Keratinocyte (primary cell): ENCODE data around the gene PREB. TPM values are rescaled to one million over a fixed set of nuclear protein-coding genes. Genes with fewer than 3 reads are reported as not detected.

Experiments used
- DNase-seq: peaks from one replicate; pipeline ENCODE4 v3.0.0-alpha.2; 2011; ENCODE audit warnings: low read depth, missing footprints, low spot score
- FAIRE-seq: peaks from 2 replicates; lab custom pipeline; 2011; peaks lifted over from hg19 to GRCh38; lab: Jason Lieb, UNC
- H2AFZ ChIP-seq: 2 replicates; pipeline ENCODE4 v1.6.0; 2012; ENCODE audit warnings: low read length, control low read depth, inconsistent platforms; ENCODE audit not compliant: control insufficient read depth
- H3K27ac ChIP-seq: 2 replicates; pipeline ENCODE4 v1.5.1; 2011; ENCODE audit warnings: low read length; ENCODE audit not compliant: control insufficient read depth, insufficient read depth
- H3K27me3 ChIP-seq: 3 replicates; pipeline ENCODE4 v1.6.0; 2011; ENCODE audit warnings: low read length; ENCODE audit not compliant: control insufficient read depth, insufficient read depth; ENCODE audit errors: extremely low read depth
- H3K36me3 ChIP-seq, 2 experiments: 2 replicates in 1 of 2; 3 replicates in 1 of 2; pipeline ENCODE4 v1.5.1; 2011; ENCODE audit warnings: low read length in 2 of 2, mild to moderate bottlenecking in 1 of 2; ENCODE audit not compliant: control insufficient read depth in 2 of 2, insufficient read depth in 2 of 2; ENCODE audit errors: extremely low read depth in 1 of 2
- H3K4me1 ChIP-seq: 3 replicates; pipeline ENCODE4 v1.5.1; 2011; ENCODE audit warnings: low read length; ENCODE audit not compliant: control insufficient read depth, insufficient read depth; ENCODE audit errors: extremely low read depth
- H3K4me2 ChIP-seq: 3 replicates; pipeline ENCODE4 v1.6.0; 2011; ENCODE audit warnings: low read depth, low read length; ENCODE audit not compliant: control insufficient read depth, insufficient read depth; ENCODE audit errors: extremely low read depth
- H3K4me3 ChIP-seq, 3 experiments: fragments of 200-600 bp in 1 of 3; sonication (generic) in 1 of 3; 2 replicates in 2 of 3; 3 replicates in 1 of 3; pipeline ENCODE4 v1.5.1; 2011 to 2016; ENCODE audit warnings: low read length in 3 of 3, mild to moderate bottlenecking in 3 of 3, control low read depth in 2 of 3, inconsistent platforms in 1 of 3, low read depth in 1 of 3, mixed read lengths in 1 of 3, mixed run types in 1 of 3, moderate library complexity in 1 of 3; ENCODE audit not compliant: control insufficient read depth in 2 of 3, insufficient read depth in 2 of 3; ENCODE audit errors: extremely low read depth in 1 of 3
- H3K79me2 ChIP-seq: 2 replicates; pipeline ENCODE4 v1.6.0; 2012; ENCODE audit warnings: low read length; ENCODE audit not compliant: control insufficient read depth, insufficient read depth
- H3K9ac ChIP-seq: 3 replicates; pipeline ENCODE4 v1.6.0; 2011; ENCODE audit warnings: low read length; ENCODE audit not compliant: control insufficient read depth, insufficient read depth; ENCODE audit errors: extremely low read depth
- H3K9me1 ChIP-seq: 3 replicates; pipeline ENCODE4 v1.6.0; 2011; ENCODE audit warnings: low read length; ENCODE audit not compliant: control insufficient read depth, insufficient read depth; ENCODE audit errors: extremely low read depth
- H3K9me3 ChIP-seq: 2 replicates; pipeline ENCODE4 v1.5.1; 2012; ENCODE audit warnings: low read depth, low read length; ENCODE audit not compliant: control insufficient read depth
- H4K20me1 ChIP-seq: 3 replicates; pipeline ENCODE4 v1.6.0; 2011; ENCODE audit warnings: low read length; ENCODE audit not compliant: control insufficient read depth, insufficient read depth; ENCODE audit errors: extremely low read depth
- CTCF ChIP-seq, 3 experiments: IDR thresholded peaks in 1 of 3; conservative IDR thresholded peaks in 1 of 3; optimal IDR thresholded peaks in 1 of 3; 2 replicates in 2 of 3; 3 replicates in 1 of 3; pipeline versions ENCODE3 to v1.5.1; 2011; ENCODE audit warnings: low read length in 3 of 3, mild to moderate bottlenecking in 3 of 3, moderate library complexity in 2 of 3, control low read depth in 1 of 3, inconsistent platforms in 1 of 3; ENCODE audit not compliant: insufficient read depth in 2 of 3; ENCODE audit errors: extremely low read depth in 1 of 3
- EZH2 ChIP-seq: IDR thresholded peaks from one replicate; pipeline ENCODE4 v1.6.1; 2012; ENCODE audit warnings: inconsistent platforms, mild to moderate bottlenecking, low read length, moderate library complexity
- dilution Hi-C: fragments of 300-500 bp; cut with MboI; formaldehyde crosslinking; loops from one replicate; pipeline ENCODE4 v1.7.0; 2020; ENCODE audit warnings: low sequenced_read_pairs; ENCODE audit not compliant: extremely low pct_ligation_motif_present
- polyA plus RNA-seq, 5 experiments: library from polyadenylated mRNA; depleted of rRNA in 3 of 5; stranded (reverse) in 3 of 5; stranded (forward) in 1 of 5; unstranded in 1 of 5; fragments of >200 nt; gene quantifications; 1 replicate in 1 of 5; 2 replicates in 3 of 5; 3 replicates in 1 of 5; pipeline versions ENCODE4 v1.2.1 to v1.2.3, GENCODE V29; 2011 to 2012; ENCODE audit warnings: missing spikeins in 2 of 5, low read depth in 1 of 5, low replicate concordance in 1 of 5

The PREB gene
- polyA plus RNA-seq, 1 donor (not counting 4 experiments of a cell fraction or from before 2014, with no cell fraction given) = 48.7 TPM

GRCh38 chr2:27137322-27137935, 3.0 kb upstream of the PREB start:
- no peak overlapping the region for H2AFZ ChIP-seq
- H3K9ac ChIP-seq = no peak overlapping the region
- no peaks in the 10 kb centered on the region for H3K27me3 ChIP-seq
- H3K4me1 ChIP-seq = peaks cover 7% of the 10 kb centered on the region
- peaks cover 3 to 4% of the 10 kb centered on the region in 2 experiments for H3K36me3 ChIP-seq
- no peaks in the 10 kb centered on the region for H3K9me1 ChIP-seq
- H3K4me2 ChIP-seq = no peak overlapping the region
- FAIRE-seq (no peak), DNase-seq (no peak)
- peaks cover 19% of the 10 kb centered on the region for H3K79me2 ChIP-seq
- no peak overlapping the region for H3K27ac ChIP-seq
- dilution Hi-C loops = no loop called here
- H3K9me3 ChIP-seq = no peaks in the 10 kb centered on the region
- H3K4me3 ChIP-seq = no peak overlapping the region
- TF ChIP-seq CTCF (optimal IDR thresholded peaks at IDR 0.05 in 1 of 3, IDR thresholded peaks at IDR 0.05 in 1 of 3, conservative IDR thresholded peaks at IDR 0.05 in 1 of 3; ENCODE audit: extremely low read depth in 1 of 3, insufficient read depth in 2 of 3, low read length in 3 of 3) (no peak), EZH2 (no peak)
- no peaks in the 10 kb centered on the region for H4K20me1 ChIP-seq

DNA sequence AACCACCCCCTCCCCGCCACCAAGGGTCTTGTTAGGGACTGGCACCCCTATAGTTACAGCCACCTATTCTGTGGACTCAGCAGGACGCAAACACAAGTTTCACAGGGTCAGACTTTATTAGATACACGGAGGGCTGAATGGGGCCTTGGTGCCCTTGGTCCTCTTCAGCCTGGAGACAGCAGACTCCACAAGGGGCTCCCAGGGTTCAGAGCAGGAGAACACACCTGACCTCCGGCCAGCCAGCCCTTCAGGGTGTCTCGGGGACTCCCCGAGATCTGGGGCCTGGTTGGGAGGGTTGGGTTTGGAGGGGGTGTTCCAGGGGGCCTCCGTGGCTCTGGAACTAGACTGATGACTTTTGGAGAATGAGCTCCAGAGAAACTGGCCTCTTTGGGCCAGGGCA, 2.3 kb upstream of the PREB start:
- dilution Hi-C loops = no loop called here
- Histone ChIP-seq H3K36me3 (peaks cover 3 to 10% of the 10 kb centered on the region in 2 experiments), H3K4me3 (no peak overlapping the region), H3K9me1 (no peaks in the 10 kb centered on the region), H3K27ac (no peak overlapping the region), H4K20me1 (no peaks in the 10 kb centered on the region), H3K27me3 (no peaks in the 10 kb centered on the region), H3K4me1 (peaks cover 7% of the 10 kb centered on the region), H2AFZ (no peak overlapping the region), H3K9ac (no peak overlapping the region), H3K9me3 (no peaks in the 10 kb centered on the region), H3K4me2 (no peak overlapping the region), H3K79me2 (peaks cover 20% of the 10 kb centered on the region)
- no peak for FAIRE-seq
- TF ChIP-seq EZH2 (no peak), CTCF (optimal IDR thresholded peaks at IDR 0.05 in 1 of 3, IDR thresholded peaks at IDR 0.05 in 1 of 3, conservative IDR thresholded peaks at IDR 0.05 in 1 of 3; ENCODE audit: extremely low read depth in 1 of 3, insufficient read depth in 2 of 3, low read length in 3 of 3) (no peak)
- no peak for DNase-seq
